Right lobe of liver (tissue), 4 donors: ENCODE measurements around the gene FOXR1.

Source experiments
- CTCF ChIP-seq, 4 donors: fragments of 200-600 bp in 3 of 4; fragments of 450-650 bp in 1 of 4; IDR thresholded peaks; one replicate each; pipeline versions ENCODE4 v1.5.1 to v1.8.0; 2016 to 2022; ENCODE audit warnings: antibody characterized with exemption in 4 of 4, mild to moderate bottlenecking in 2 of 4
- POLR2A ChIP-seq: fragments of 450-650 bp; IDR thresholded peaks from one replicate; pipeline ENCODE4 v1.6.1; 2017; ENCODE audit warnings: antibody characterized with exemption, mild to moderate bottlenecking
- donor health status: DM: no; HTN: no; CAD: no.
- donor health status: DM: no; HTN: no; CAD: no.
- donor health status: DM: no; HTN: yes; CAD: no.

DNA sequence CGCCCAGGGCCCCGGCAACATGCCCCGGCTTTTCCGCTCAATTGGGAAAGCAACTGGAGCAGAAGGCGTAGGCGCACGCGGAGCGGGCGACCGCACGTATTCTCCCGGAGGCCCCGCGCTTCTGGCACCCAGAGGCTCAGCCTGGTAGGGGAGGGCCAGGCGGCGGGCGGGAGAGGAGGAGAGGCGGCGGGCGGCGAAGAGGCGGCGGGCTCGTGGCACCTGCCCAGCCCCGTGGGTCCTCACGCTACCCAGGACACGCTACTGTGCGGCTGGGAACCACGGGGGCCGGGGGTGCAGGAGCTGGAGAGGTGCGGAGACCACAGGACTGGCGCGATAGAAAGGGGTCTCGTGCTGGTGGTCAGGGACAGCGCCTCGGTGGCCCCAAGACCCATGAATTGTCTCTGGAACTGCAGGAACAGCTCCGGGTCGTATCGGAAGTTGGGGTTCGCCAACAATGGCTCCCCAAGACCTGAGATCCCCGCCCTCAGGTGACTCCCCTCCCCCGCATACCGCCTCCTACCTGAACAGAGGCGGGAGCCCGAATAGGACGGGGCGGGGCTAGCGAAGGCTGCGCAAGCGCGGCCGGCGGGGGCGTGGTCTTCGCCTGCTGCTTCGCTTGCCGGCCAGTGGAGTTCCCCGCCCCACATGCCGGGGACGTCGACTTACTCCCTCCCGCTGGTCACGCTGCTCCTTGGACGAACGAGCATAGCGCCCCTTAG lies 58.9 kb downstream of the FOXR1 start, which contains the start of gene SLC37A4:
- TF ChIP-seq CTCF (IDR thresholded peaks at IDR 0.05) = peak in 2 of 4 donors; percentile 90 to 91
- TF ChIP-seq POLR2A = peak; percentile 64
